ENCODE results near the gene STPG1. TPM values are rescaled to one million over a fixed set of nuclear protein-coding genes. Genes with fewer than 3 reads are reported as not detected.

The STPG1 gene
- total and polyA plus RNA-seq, 9 of the 15 experiments (the other 6 are each of a cell fraction or from before 2014, with no cell fraction given): 5.0 to 11.9 (median 8.3) TPM

GRCh38 chr1:24443241-24443656 lies 29.7 kb upstream of the STPG1 start (continued):
- TF ChIP-seq TFAP4 (CRISPR knock-in tag; IDR thresholded peaks at IDR 0.05; ENCODE audit: borderline replicate concordance) (no peak), PBX2 (CRISPR knock-in tag; IDR thresholded peaks at IDR 0.05; ENCODE audit: low read depth) (no peak), PBX2 (tag; conservative IDR thresholded peaks at IDR 0.05; ENCODE audit: low read depth) (peak; percentile 49), CREM (IDR thresholded peaks at IDR 0.05; ENCODE audit: low read depth) (no peak), ZNF23 (CRISPR knock-in tag; IDR thresholded peaks at IDR 0.05) (0 out of 2 replicates have a peak, but pooled peaks have one; percentile 37), RBM25 (IDR thresholded peaks at IDR 0.05; ENCODE audit: low read depth, low read length, severe bottlenecking) (no peak), ZNF239 (CRISPR knock-in tag; IDR thresholded peaks at IDR 0.05) (no peak), ELF4 (CRISPR knock-in tag; IDR thresholded peaks at IDR 0.05) (no peak), ZNF778 (CRISPR knock-in tag; IDR thresholded peaks at IDR 0.05) (no peak), HNRNPLL (IDR thresholded peaks at IDR 0.05; ENCODE audit: low read depth, low read length, poor library complexity, severe bottlenecking) (no peak), XRCC5 (IDR thresholded peaks at IDR 0.05; ENCODE audit: low read depth, low read length) (no peak), EP300 (IDR thresholded peaks at IDR 0.05; ENCODE audit: low read length) (no peak), SNRNP70 (optimal IDR thresholded peaks at IDR 0.05; ENCODE audit: low read depth, low read length) (no peak), RFX7 (CRISPR knock-in tag; IDR thresholded peaks at IDR 0.05) (no peak), TRIM28 (IDR thresholded peaks at IDR 0.05) (no peak), SIN3B (IDR thresholded peaks at IDR 0.05; ENCODE audit: low read depth) (no peak), BDP1 (IDR thresholded peaks at IDR 0.05; ENCODE audit: insufficient read depth, insufficient read length) (no peak), RAD51 (IDR thresholded peaks at IDR 0.05; ENCODE audit: borderline replicate concordance, low read depth) (no peak), GABPB2 (CRISPR knock-in tag; conservative IDR thresholded peaks at IDR 0.05) (no peak), DEAF1 (CRISPR knock-in tag; IDR thresholded peaks at IDR 0.05) (no peak), C11orf30 (IDR thresholded peaks at IDR 0.05; ENCODE audit: low read depth) (no peak), ZBTB17 (CRISPR knock-in tag; IDR thresholded peaks at IDR 0.05) (peak; percentile 32; the same call in 1 of the 2 replicates), ARID1B (IDR thresholded peaks at IDR 0.05) (no peak), MEIS2 (IDR thresholded peaks at IDR 0.05; ENCODE audit: partially characterized antibody) (peak; percentile 14), ZNF785 (CRISPR knock-in tag; IDR thresholded peaks at IDR 0.05) (no peak), HSF4 (CRISPR knock-in tag; IDR thresholded peaks at IDR 0.05; ENCODE audit: borderline replicate concordance) (no peak)
